ENCODE measurements around the gene GABBR1.

GABBR1 gene

GRCh38 chr6:29617782-29618554 is 15.0 kb downstream of the GABBR1 start:
- DNase-seq = no peak

GRCh38 chr6:29611426-29611825 is 21.6 kb downstream of the GABBR1 start:
- DNase-seq = no peak

GRCh38 chr6:29610540-29610939 is 22.4 kb downstream of the GABBR1 start:
- DNase-seq = no peak

- no peak for DNase-seq
These were observed 24.9 kb downstream of the GABBR1 start for GRCh38 chr6:29608131-29608530.

GRCh38 chr6:29603930-29604329 is 29.1 kb downstream of the GABBR1 start:
- DNase-seq = no peak

GRCh38 chr6:29603456-29603855 is 29.5 kb downstream of the GABBR1 start:
- DNase-seq = no peak

- DNase-seq = no peak
These were observed 30.2 kb downstream of the GABBR1 start for GRCh38 chr6:29602564-29603361.

- DNase-seq = no peak
These were observed 34.7 kb downstream of the GABBR1 start for GRCh38 chr6:29598172-29598747.

GRCh38 chr6:29597184-29597583 is 35.8 kb downstream of the GABBR1 start:
- DNase-seq = no peak

GRCh38 chr6:29596381-29596900 is 36.5 kb downstream of the GABBR1 start:
- no peak for DNase-seq

GRCh38 chr6:29593199-29593855 is 39.7 kb downstream of the GABBR1 start:
- DNase-seq = no peak

GRCh38 chr6:29591677-29592076 is 41.3 kb downstream of the GABBR1 start:
- no peak for DNase-seq

GRCh38 chr6:29590218-29590808 is 42.7 kb downstream of the GABBR1 start:
- DNase-seq = no peak

- peak; percentile 20 for DNase-seq
These were observed 43.4 kb downstream of the GABBR1 start for GRCh38 chr6:29589423-29590048.

- no peak for DNase-seq
These were observed 48.2 kb downstream of the GABBR1 start, which contains the start of gene OR2H2 for GRCh38 chr6:29584821-29585220. OR2H2 (plus strand) TSS chr6:29585121; CDS start chr6:29587945, 2,824 bp downstream.

GRCh38 chr6:29577544-29577943 is 55.4 kb downstream of the GABBR1 start:
- DNase-seq = no peak

GRCh38 chr6:29576056-29576455 is 56.9 kb downstream of the GABBR1 start:
- no peak for DNase-seq

GRCh38 chr6:29567991-29568390 is 65.0 kb downstream of the GABBR1 start:
- no peak for DNase-seq

GRCh38 chr6:29567541-29567940 is 65.4 kb downstream of the GABBR1 start:
- DNase-seq = no peak

- DNase-seq = no peak
These were observed 66.1 kb downstream of the GABBR1 start for GRCh38 chr6:29566856-29567255.

- DNase-seq = no peak
These were observed 68.1 kb downstream of the GABBR1 start for GRCh38 chr6:29564875-29565274.

GRCh38 chr6:29563435-29563965 is 69.5 kb downstream of the GABBR1 start:
- DNase-seq = no peak
